ENCODE measurements around the gene AMPD2.

- TF ChIP-seq POLR2AphosphoS5 (IDR thresholded peaks at IDR 0.05; ENCODE audit: insufficient read depth in 1 of 2, low read depth in 1 of 2) (no peak), CTCF (IDR thresholded peaks at IDR 0.05) (no peak)
Observed at GRCh38 chr1:109617291-109617801, 2.3 kb upstream of the AMPD2 start.

Measured in vagina (tissue), 2 donors.